Nucleus accumbens (tissue), 56 donors: ENCODE data around the gene NOX1.
A peak's percentile ranks its signal among the peaks of the same experiment; 100 is the strongest.
"Not testable (repeated sequence)": the region's sequence is repeated elsewhere in the genome, so short reads cannot be mapped to it uniquely, and the experiment has no call there.

Source experiments
- DNase-seq, 56 donors: peaks; one replicate each; lab custom pipeline; 2025; lab: John Stamatoyannopoulos, UW

The NOX1 gene

DNA sequence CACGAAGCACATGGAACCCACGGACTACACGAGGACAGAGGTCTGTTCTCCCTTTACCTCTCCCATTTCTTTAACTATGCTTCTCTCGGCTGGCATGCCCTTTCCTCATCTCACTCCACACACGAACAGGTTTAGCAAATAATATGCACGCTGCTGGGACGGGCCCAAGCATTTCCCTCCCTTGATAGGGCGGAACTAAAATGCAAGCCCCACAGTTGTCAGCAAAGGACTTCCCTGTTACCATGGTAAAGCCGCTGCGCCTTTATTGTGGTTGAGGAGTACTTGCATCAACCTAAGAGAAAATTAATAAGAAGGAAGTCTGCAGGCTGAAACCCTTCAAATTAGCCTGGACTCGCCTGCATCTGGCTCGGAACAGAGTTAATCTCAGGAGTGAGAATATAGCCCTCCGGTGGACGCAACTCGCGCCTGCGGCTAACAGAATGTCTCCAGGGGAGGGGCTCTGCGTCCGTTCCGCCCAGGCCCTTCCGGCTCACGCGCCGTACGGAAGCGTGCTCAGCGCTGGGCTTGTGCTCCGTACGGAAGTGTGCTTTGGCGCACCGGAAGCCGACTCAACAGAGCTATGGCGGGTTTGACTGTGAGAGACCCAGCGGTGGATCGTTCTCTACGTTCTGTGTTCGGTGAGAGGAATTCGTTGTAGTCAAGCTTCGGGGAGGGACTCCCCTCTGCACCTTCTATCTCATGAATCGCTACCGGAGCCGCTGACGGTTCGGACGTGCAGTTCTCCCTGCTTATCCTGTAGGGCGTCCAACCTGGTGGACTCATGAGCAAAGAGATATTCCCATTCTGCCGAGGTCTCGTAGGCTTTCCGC is 54.1 kb downstream of the NOX1 start, which contains the start of gene CSTF2:
Gene CSTF2, plus strand, starts transcription at position 555 of the 830 bp plus-strand sequence. Its CDS starts 26 bp downstream, at position 581.
- DNase-seq, result peak in 55 of 56 donors; percentile 7 to 86 (median 61)

DNA sequence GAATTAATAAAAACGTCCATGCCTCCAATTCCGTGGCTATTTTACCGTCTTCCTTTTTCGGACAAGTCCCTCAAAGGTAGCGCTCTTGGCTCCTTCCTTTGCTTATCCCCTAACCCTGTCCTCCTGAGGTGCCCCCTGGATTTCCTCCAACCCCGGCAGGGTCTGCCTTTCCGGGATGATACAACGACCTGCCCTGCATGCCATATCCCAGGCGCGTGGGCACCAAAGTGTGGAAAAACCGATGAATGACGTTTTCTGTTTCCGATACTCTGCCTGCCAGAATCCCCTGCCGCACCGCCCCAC is 54.7 kb downstream of the NOX1 start:
- peak in 6 of 56 donors; percentile 0 to 21 (median 8) for DNase-seq

DNA sequence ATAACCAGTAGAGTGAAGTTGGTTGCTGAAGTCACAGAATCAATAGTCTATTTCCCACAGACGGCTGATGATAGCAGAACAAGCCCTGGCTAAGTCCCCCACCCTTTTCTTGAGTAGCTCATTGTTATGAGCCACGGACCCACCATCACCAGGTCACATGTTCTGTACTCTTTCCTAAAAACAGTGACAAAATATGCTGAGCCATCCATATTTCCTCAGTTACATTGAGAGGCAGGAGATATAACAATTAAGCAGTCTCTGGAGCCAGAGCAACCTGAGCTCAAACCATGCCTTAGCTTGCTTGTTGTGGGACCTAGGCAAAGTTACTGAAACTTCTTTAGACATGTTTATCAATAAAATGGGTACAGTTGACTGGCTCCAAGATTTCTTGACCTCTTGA is 56.8 kb downstream of the NOX1 start:
- DNase-seq, result no peak

DNA sequence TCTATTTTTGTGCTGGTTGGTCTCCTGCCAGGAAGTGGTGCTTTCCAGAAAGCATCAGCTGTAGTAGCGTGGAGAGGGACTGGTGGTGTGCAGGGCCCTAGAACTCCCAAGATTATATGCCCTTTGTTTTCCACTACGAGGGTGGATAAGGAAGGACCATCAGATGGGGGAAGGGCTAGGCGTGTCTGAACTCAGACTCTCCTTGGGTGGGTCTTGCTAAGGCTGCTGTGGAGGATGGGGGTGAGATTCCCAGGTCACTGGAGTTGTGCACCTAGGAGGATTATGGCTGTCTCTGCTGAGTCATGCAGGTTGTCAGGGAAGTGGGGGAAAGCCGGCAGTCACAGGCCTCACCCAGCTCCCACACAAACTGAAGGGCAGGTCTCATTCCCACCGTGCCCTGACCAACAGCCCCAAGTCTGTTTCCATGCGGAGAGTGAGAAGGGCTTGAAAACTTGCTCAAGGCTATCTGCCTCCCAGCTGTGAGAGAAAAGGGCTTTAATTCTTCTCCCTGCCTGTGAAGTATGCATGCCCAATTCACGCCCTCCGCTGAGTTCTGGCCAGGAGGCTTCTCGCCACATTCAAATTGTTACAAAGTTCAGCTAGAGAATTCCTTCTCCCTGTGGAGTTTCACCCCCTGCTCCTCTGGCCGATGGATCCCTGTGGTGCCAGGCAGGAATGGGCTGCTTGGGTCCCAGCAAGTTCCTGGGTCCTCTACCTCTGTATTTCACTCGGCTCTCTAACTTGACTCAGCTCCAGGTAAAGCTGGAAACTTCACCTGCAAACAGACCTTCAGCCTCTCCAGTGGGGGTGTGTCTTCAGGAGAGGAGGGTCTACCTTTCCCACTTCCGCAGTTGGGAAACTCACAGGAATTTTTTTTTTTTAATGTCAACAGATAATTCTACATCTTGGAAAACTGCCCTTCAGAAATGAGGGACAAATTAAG is 61.7 kb downstream of the NOX1 start:
- no peak for DNase-seq

DNA sequence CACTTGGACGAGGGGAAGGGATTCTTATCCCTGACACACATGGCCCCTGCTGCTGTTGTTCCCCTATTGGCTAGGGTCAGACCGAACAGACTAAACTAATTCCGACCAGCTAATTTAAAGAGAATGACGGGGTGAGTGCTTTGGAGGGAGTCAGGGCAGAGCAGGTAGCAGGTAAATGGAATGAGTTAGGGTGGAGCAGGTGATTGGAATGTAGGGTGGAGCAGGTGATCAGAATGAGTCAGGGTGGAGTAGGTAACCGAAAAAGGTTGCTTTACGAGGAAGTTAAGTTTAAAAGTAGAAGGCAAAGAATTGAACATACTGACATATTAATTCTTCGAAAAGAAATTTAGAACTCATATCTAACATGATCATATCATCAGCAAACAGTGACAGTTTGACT is 65.9 kb downstream of the NOX1 start:
- not testable (repeated sequence) for DNase-seq

DNA sequence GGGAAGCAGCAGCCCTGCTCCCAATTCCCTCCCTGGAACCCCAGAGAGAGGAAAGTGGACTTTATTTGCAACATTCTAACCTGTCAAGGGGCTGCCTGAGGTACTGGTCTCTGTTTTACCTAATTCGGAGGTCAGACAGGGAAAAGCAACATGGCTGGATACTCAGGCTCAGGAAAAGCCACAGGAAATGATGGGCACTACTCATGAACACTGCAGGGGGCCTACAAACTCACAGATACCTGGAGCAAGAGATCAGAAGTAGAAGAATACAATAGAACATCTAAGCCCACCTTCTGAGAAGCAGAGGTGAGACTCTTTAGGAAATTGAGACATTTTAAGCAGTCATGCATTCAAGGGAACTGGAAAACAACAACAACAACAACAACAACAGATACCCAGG is 69.4 kb downstream of the NOX1 start:
- no peak for DNase-seq

DNA sequence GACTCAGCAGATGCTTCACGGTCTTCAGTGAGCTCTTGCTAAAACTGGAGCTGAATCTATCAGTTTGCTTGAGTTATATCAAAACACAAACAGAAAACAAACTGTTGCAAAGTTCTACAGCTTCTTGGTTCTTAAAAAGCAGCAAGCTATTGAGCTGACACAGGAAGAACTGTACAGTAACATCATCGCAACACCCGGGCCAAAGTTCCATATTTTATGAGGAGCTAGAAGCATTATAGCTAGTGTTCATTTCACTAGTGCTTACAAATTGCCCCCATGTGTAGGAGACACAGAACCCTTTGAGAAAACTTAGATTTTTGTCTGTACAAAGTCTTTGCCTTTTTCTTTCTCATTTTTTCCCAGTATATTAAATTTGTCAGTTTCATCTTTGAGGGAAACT is 71.3 kb downstream of the NOX1 start:
- no peak for DNase-seq

DNA sequence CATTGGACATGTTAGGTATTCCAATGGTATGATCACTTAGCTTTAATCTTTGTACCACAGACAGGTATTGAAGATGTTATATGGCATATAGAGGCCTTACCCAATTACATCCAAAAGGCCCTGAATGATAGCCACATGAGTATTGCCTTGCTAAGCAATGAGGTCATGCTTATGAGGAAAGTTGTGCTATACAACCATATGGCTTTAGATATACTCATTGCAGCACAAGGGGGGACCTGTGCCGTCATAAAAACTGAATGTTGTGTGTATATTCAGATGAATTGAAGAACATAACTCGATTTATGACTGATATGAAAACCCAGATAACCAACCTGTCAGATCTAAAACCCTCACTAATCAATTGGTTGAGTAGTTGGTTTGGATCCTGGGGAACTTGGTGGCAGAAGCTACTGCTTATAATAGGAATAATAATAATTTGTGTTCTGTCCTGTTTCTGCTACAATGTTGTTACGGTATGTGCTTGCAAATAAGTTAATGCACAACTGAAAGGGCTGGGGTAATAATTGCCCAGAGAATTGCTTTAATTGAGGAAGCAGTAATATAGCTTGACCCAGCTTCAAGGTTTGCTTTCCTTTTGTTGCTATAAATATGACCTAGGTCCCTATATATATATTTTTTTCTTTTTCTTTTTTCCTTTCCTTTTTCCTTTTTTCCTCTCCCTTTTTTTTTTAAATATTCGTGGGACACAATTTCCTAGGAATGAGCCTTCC is 75.5 kb downstream of the NOX1 start:
- DNase-seq, result no peak

DNA sequence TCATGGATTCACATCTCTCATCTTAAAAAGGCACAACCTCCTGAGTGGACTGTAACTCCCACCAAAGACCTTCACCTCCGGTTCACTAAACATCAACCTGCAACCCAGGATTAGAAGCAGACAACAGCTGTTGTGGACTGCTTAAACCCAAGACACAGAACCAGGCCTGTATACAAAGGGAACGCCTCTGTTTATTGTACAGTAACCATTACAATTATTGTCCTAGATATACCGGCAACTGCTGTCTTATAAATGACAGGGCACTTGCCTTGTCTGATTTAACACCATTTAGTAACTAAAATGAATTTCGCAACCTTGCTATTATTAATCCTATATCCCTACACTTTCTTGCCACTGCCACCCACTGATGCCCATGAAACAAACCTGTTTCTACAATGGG is 76.8 kb downstream of the NOX1 start:
- no peak for DNase-seq

DNA sequence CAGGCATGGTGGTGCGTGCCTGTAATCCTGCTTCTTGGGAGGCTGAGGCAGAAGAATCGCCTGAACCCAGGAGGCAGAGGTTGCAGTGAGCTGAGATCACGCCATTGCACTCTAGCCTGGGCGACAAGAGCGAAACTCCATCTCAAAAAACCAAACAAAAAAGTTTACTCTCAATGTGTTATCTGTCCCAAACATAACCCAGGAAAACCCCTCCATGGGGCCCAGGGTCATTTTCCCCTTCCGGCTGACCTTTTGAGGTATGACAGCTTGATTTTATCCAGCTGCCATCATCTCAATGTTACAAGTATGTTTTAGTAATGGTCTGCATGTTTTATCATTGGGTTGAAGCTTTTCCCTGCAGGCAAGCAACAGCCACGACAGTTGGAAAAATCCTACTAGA is 77.8 kb downstream of the NOX1 start:
- not testable (repeated sequence) for DNase-seq
